ENCODE data around the gene CMYA5.

- TF ChIP-seq CTCF (IDR thresholded peaks at IDR 0.05) (no peak), EP300 (IDR thresholded peaks at IDR 0.05; ENCODE audit: low read depth) (no peak), POLR2A (IDR thresholded peaks at IDR 0.05) (no peak), POLR2AphosphoS5 (IDR thresholded peaks at IDR 0.05) (no peak)
Observed at GRCh38 chr5:79712741-79713140, 23.1 kb downstream of the CMYA5 start.
